K562 (cell line): Measurements from ENCODE around the gene ZDHHC5. TPM values are rescaled to one million over a fixed set of nuclear protein-coding genes. Genes with fewer than 3 reads are reported as not detected.

Experiments used
- ADNP ChIP-seq: fragments of 200-800 bp; sonication (Bioruptor generic); IDR thresholded peaks from 2 replicates; pipeline ENCODE4 v1.6.1; 2016; ENCODE audit warnings: missing genetic modification characterization, missing compliant biosample characterization
- ARHGAP35 ChIP-seq: fragments of 450-650 bp; IDR thresholded peaks from 2 replicates; pipeline ENCODE4 v1.6.1; 2018; ENCODE audit not compliant: partially characterized antibody
- ATF1 ChIP-seq, 2 experiments: fragments of 450-650 bp in 1 of 2; IDR thresholded peaks; 2 replicates each; pipeline ENCODE4 v1.6.1; 2016; ENCODE audit warnings: missing compliant biosample characterization in 1 of 2, missing genetic modification characterization in 1 of 2
- CBFB ChIP-seq: sonication (generic); formaldehyde crosslinking; IDR thresholded peaks from 2 replicates; pipeline ENCODE4 v1.4.0; 2020; ENCODE audit warnings: mild to moderate bottlenecking, missing genetic modification reagents
- DNMT1 ChIP-seq: fragments of 450-650 bp; IDR thresholded peaks from 2 replicates; pipeline ENCODE4 v1.6.1; 2016; ENCODE audit warnings: antibody characterized with exemption, mild to moderate bottlenecking
- HMG20B ChIP-seq: fragments of 250-450 bp; sonication (Bioruptor Pico); IDR thresholded peaks from 2 replicates; pipeline ENCODE4 v1.5.0; 2021; ENCODE audit warnings: mild to moderate bottlenecking
- KAT7 ChIP-seq: sonication (generic); formaldehyde crosslinking; IDR thresholded peaks from 2 replicates; pipeline ENCODE4 v1.8.0; 2022; ENCODE audit warnings: missing genetic modification reagents, mild to moderate bottlenecking, borderline replicate concordance
- MBD2 ChIP-seq: sonication (generic); IDR thresholded peaks from 2 replicates; pipeline ENCODE4 v1.6.1; 2016; ENCODE audit warnings: low read depth, borderline replicate concordance
- NELFE ChIP-seq: IDR thresholded peaks from 2 replicates; pipeline ENCODE4 v1.6.1; 2011; ENCODE audit warnings: mild to moderate bottlenecking; ENCODE audit not compliant: insufficient read depth, insufficient read length
- NR2C1 ChIP-seq, 2 experiments: fragments of 450-650 bp; IDR thresholded peaks; 2 replicates each; pipeline ENCODE4 v1.6.1; 2017; ENCODE audit warnings: mild to moderate bottlenecking in 2 of 2, antibody characterized with exemption in 1 of 2, inconsistent platforms in 1 of 2, missing compliant biosample characterization in 1 of 2, missing genetic modification characterization in 1 of 2
- TCF7 ChIP-seq: sonication (generic); IDR thresholded peaks from 2 replicates; pipeline ENCODE4 v1.6.1; 2016; ENCODE audit warnings: antibody characterized with exemption, borderline replicate concordance
- TSC22D4 ChIP-seq: fragments of 450-650 bp; IDR thresholded peaks from 2 replicates; pipeline ENCODE4 v1.6.1; 2016; ENCODE audit warnings: missing genetic modification characterization, missing biosample characterization, control low read depth
- U2AF1 ChIP-seq: fragments of 200-400 bp; formaldehyde crosslinking; optimal IDR thresholded peaks from 2 replicates; pipeline ENCODE3; 2017; ENCODE audit warnings: mild to moderate bottlenecking, low read depth, low read length, moderate library complexity
- ZNF507 ChIP-seq: conservative IDR thresholded peaks from 2 replicates; pipeline ENCODE4 v1.6.1; 2017; ENCODE audit warnings: missing genetic modification characterization, missing compliant biosample characterization
- ZNF57 ChIP-seq: fragments of 450-650 bp; formaldehyde crosslinking; IDR thresholded peaks from 2 replicates; pipeline ENCODE4 v1.4.0; 2020; ENCODE audit warnings: mild to moderate bottlenecking, moderate library complexity
- polyA plus RNA-seq, 8 experiments: library from polyadenylated mRNA; depleted of rRNA in 4 of 8; stranded (reverse) in 5 of 8; unstranded in 3 of 8; fragments of >200 nt; fragmentation: Nextera tagmentation in 2 of 8; fragmentation: Illumina TruSeq in 1 of 8; extraction: Ambion mirVana in 2 of 8; extraction: Trizol in 1 of 8; gene quantifications; 2 replicates each; pipeline versions ENCODE4 v1.2.1 to v1.2.3, GENCODE V29; 2011 to 2014; ENCODE audit warnings: inconsistent platforms in 1 of 8, missing spikeins in 1 of 8
- total RNA-seq, 7 experiments: library from RNA; depleted of rRNA in 6 of 7; stranded (reverse); fragments of >200 nt in 6 of 7; fragmentation: Illumina TruSeq in 2 of 7; extraction: Trizol in 2 of 7; gene quantifications; 2 replicates each; pipeline versions ENCODE4 v1.2.1 to v1.2.3, GENCODE V29; 2011 to 2021; ENCODE audit warnings: low replicate concordance in 1 of 7
- TF ChIP-seq, protein P1 (sequence below), 2 experiments: fragments of 450-650 bp; formaldehyde crosslinking in 1 of 2; IDR thresholded peaks; 2 replicates each; pipeline versions ENCODE4 v1.4.0 to v1.6.1; 2014 to 2020; ENCODE audit warnings: mild to moderate bottlenecking in 2 of 2, borderline replicate concordance in 1 of 2, low read depth in 1 of 2
- TF ChIP-seq, protein P2 (sequence below), 2 experiments: IDR thresholded peaks in 1 of 2; conservative IDR thresholded peaks in 1 of 2; 2 replicates each; pipeline ENCODE4 v1.6.1; 2016; ENCODE audit warnings: low read depth in 2 of 2, mild to moderate bottlenecking in 1 of 2, missing compliant biosample characterization in 1 of 2, missing genetic modification characterization in 1 of 2, moderate library complexity in 1 of 2

ZDHHC5 gene
- total and polyA plus RNA-seq, 9 of the 15 experiments (the other 6 are each of a cell fraction or from before 2014, with no cell fraction given), result 3.8 to 64.2 (median 35.9) TPM

DNA sequence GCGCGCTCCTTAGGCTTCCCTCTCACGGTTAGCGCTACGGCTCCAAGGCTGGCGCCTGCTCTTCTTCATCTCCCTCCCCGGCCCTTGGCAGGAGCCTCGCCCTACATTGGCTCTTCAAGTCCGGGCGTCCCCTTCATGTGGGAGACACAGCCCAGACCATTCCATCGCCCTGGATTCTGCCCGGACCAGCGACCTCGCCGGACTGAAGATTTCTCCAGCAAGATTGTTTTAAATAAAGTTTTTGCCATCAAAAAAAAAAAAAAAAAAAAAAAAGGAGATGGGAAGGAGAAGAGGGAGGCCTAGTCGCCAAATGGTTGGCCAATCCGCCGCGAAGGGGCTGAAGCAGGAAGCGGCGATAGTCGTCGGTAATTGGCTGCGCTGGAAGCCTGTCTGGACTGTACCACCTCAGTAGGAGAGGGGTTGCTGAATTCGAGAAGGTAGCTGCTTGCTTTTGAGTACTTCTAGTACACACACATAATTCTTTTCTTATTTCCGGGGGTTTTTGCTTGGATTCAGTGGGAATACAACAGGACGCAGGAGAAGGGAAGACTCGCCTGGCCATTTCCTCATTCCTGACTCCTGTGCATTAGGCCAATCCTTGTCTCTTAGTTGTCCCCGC is 688 bp upstream of the ZDHHC5 start (continued):
- TF ChIP-seq ARHGAP35 (no peak), ZNF507 (tag) (no peak), ADNP (no peak), MBD2 (peak; percentile 95), TSC22D4 (tag) (no peak), NELFE (no peak), TCF7 (no peak), ATF1 (CRISPR knock-in tag; IDR thresholded peaks at IDR 0.05) (no peak), ATF1 (tag; IDR thresholded peaks at IDR 0.05) (no peak), CBFB (no peak), ZNF57 (no peak), U2AF1 (no peak), DNMT1 (no peak), NR2C1 (IDR thresholded peaks at IDR 0.05) (peak; percentile 55; the same call in 1 of the 2 replicates), NR2C1 (tag; IDR thresholded peaks at IDR 0.05) (peak; percentile 37; the same call in 1 of the 2 replicates), HMG20B (CRISPR knock-in tag) (no peak), KAT7 (no peak; the same call in 1 of the 2 replicates)
- TF ChIP-seq, protein P1, sequence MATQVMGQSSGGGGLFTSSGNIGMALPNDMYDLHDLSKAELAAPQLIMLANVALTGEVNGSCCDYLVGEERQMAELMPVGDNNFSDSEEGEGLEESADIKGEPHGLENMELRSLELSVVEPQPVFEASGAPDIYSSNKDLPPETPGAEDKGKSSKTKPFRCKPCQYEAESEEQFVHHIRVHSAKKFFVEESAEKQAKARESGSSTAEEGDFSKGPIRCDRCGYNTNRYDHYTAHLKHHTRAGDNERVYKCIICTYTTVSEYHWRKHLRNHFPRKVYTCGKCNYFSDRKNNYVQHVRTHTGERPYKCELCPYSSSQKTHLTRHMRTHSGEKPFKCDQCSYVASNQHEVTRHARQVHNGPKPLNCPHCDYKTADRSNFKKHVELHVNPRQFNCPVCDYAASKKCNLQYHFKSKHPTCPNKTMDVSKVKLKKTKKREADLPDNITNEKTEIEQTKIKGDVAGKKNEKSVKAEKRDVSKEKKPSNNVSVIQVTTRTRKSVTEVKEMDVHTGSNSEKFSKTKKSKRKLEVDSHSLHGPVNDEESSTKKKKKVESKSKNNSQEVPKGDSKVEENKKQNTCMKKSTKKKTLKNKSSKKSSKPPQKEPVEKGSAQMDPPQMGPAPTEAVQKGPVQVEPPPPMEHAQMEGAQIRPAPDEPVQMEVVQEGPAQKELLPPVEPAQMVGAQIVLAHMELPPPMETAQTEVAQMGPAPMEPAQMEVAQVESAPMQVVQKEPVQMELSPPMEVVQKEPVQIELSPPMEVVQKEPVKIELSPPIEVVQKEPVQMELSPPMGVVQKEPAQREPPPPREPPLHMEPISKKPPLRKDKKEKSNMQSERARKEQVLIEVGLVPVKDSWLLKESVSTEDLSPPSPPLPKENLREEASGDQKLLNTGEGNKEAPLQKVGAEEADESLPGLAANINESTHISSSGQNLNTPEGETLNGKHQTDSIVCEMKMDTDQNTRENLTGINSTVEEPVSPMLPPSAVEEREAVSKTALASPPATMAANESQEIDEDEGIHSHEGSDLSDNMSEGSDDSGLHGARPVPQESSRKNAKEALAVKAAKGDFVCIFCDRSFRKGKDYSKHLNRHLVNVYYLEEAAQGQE (IDR thresholded peaks at IDR 0.05; ENCODE audit: borderline replicate concordance), result no peak
- TF ChIP-seq, protein P1 (CRISPR knock-in tag; IDR thresholded peaks at IDR 0.05; ENCODE audit: low read depth), result no peak
- TF ChIP-seq, protein P2, sequence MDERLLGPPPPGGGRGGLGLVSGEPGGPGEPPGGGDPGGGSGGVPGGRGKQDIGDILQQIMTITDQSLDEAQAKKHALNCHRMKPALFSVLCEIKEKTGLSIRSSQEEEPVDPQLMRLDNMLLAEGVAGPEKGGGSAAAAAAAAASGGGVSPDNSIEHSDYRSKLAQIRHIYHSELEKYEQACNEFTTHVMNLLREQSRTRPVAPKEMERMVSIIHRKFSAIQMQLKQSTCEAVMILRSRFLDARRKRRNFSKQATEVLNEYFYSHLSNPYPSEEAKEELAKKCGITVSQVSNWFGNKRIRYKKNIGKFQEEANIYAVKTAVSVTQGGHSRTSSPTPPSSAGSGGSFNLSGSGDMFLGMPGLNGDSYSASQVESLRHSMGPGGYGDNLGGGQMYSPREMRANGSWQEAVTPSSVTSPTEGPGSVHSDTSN (CRISPR knock-in tag; IDR thresholded peaks at IDR 0.05; ENCODE audit: low read depth), result peak; percentile 48; the same call in 1 of the 2 replicates
- TF ChIP-seq, protein P2 (tag; conservative IDR thresholded peaks at IDR 0.05; ENCODE audit: low read depth), result peak; percentile 99
